Measurements from ENCODE around the gene GABRG3.
"Not testable (repeated sequence)": the region's sequence is repeated elsewhere in the genome, so short reads cannot be mapped to it uniquely, and the experiment has no call there.

The GABRG3 gene

DNA sequence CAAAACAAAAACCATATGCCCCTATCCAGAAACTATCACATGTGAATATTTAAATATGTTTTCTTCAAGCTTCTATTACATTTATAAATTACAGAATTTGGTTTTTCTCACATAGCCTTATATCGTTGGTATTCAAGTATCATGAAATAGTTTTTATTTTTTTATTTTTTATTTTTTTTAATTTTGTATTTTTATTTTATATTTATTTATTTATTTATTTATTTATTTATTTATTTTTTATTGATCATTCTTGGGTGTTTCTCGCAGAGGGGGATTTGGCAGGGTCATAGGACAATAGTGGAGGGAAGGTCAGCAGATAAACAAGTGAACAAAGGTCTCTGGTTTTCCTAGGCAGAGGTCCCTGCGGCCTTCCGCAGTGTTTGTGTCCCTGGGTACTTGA lies 32.0 kb downstream of the GABRG3 start:
- not testable (repeated sequence) for DNase-seq

DNA sequence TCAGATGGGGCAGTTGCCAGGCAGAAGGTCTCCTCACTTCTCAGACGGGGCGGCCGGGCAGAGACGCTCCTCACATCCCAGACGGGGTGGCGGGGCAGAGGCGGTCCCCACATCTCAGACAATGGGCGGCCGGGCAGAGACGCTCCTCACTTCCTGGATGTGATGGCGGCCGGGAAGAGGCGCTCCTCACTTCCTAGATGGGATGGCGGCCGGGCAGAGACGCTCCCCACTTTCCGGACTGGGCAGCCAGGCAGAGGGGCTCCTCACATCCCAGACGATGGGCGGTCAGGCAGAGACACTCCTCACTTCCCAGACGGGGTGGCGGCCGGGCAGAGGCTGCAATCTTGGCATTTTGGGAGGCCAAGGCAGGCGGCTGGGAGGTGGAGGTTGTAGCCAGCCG lies 33.2 kb downstream of the GABRG3 start:
- DNase-seq, result not testable (repeated sequence)

DNA sequence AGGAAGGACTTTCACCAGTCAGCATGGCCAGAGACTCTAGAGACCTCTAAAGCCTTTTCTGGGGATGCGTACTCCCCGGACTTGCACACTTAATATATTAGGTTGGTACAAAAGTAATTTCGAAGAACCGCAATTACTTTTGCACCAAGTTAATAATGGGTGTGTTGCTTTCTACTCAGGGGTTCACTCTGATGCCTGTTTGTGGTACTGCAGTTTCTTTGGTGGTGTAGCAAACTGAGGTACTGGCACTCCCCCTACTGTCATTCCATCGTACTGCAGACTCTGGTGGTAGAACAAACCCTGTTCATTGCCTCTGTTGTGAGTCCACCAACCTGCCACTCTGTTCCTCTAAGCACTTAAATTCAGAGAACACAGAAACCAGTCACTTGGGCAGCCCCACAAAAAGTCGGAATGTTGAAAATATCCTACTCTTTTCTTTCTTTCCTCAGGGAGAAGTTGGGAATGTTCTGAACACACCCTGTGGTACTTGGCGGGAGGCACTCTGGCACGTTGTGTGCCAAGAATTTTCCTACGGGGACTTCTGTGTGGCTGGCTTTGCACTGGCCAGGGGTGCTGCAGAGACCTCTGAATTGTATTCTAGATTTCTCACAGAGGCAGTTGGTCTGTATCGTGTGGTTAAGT lies 46.3 kb downstream of the GABRG3 start:
- peak; percentile 75 for DNase-seq

DNA sequence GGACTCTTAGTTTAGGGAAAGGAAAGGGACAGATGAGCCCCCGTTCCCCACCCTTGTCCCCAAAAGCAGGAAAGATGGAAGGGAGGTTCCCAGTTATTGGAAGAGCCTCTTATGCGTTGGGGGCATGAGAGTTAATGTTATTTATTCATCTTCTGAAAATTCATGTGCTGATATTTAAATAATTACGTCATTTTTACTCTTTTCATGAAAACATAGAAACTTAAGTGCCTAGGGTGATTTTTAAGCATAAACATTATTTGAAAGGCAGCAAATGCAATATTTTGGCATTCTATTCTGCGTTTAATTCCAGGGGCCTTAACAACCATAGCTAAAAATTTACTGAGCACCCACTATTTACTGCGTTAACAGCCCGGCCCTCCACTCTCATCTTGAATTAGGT lies 48.7 kb downstream of the GABRG3 start:
- no peak for DNase-seq

DNA sequence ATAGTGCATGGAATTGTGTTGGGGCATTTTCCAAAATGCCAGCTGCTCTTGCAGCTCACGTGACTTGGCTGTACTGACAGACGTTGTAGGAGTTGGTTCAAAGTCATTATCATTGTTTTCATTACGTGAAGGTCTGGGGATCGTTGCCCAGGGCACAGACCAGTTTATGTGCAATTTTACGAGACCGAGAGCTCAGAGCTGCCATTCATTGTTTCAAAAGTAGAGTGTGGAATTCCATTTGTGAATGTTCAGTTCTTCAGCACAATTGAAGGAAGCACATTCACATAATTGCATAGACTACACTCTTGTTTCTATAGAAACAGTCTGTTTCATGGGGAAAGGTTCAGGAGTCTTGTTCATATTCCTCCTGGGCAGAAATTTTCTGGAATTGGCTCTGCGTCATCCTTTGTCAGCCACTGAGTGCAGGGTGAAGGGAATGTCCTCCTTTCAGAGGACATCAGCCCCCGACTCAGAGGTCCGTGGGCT lies 54.5 kb downstream of the GABRG3 start:
- no peak for DNase-seq

DNA sequence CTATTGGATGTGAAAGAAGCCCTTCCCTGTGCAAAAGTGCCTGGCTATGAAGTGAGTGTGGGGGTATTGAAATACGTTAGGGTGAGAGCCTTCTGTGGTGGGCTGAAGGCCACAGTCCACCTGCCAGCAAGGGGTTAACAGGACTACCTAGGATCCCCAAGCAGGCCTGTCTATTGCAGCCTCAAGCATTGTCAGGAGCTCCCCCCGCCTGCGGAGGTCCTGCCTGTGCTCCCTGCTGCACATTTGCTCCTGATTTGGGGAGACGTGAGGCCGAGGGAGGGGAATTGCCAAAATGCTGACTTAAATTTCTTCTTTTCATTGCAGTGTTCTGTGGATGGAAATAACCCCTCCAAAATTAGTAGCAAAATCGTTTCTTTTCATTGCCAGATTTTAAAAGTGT lies 56.2 kb downstream of the GABRG3 start:
- no peak for DNase-seq

DNA sequence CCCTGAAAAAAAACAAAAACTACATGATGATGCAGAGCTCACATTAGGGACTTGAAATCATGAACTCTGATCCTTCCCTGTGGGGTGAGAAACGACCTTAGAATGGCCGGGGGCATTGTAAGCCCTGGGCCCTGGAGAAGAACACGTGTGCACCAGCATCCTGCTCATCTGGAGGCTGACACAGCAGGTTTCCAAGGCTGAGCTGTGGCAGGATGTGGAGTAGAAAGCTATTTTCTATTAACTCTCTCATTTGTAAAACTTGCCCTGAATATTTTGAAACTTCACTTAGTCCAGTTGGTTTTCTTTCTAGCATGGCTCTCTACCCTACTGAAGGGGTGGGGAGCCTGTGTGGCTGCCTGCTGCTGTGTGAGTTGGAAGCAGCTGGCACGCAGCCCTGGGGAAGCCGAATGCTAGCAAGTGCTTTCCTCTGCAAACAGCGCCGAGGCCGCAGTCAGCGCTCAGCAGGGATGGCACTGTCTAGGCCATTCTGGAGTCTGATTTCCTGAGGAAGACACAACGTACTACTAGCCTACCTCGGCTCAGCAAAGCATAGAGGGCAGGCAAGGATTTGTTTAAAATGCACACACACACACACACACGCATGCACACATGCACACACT lies 58.0 kb downstream of the GABRG3 start:
- peak; percentile 29 for DNase-seq

DNA sequence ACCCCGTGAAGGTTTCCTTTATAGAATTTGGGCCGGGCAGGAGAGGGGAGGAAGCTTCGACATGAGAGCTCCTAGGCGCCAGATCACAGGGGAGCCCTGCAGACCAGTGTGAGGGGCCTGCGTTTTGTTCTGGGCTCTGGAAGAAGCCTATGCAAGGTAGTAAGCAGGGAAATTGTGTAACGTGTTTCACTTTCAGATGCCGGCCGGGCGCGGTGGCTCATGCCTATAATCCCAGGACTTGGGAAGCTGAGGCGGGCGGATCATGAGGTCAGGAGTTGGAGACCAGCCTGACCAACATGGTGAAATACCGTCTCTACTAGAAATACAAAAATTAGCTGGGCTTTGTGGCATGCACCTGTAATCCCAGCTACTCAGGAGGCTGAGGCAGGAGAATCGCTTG lies 65.2 kb downstream of the GABRG3 start:
- no peak for DNase-seq

DNA sequence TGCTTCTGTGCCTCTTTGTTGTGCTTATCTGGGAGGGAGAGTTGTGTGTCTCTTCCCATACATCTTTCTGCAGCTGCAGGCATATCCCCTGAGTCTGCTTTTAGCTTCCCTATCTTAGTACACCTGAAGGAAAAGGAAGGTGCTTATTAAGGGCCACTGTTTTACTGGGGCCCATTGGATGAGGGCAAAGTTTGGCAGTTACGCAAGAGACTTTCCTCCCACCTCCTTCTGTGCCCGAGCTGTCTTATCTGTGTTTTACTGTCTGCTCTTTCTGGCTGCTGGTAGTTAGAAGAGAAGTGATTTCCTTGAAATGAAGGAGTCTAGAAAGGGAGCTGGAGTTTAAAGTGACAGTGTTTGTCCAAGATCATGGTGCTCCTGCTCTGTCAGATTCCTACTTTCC lies 66.5 kb downstream of the GABRG3 start:
- DNase-seq, result no peak

DNA sequence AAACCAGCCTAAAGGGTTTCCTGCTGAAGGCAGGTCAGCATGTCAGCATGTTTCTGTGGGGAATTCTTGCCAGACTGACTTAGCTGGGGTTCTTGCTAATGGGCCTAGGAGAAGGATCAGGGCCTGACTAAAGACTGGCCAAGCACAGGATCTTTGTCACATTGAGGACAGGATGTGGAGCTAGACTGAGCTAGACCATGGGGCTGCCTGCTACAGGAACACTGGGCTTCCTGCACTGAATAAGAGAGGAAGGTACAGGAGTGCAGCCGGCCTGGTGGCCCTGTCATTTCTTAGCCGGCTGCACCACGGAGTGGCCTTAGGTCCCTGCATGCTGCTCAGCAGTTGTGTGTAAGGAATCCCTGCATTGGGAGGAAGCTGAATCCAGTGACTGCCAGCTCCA lies 68.2 kb downstream of the GABRG3 start:
- DNase-seq, result no peak

DNA sequence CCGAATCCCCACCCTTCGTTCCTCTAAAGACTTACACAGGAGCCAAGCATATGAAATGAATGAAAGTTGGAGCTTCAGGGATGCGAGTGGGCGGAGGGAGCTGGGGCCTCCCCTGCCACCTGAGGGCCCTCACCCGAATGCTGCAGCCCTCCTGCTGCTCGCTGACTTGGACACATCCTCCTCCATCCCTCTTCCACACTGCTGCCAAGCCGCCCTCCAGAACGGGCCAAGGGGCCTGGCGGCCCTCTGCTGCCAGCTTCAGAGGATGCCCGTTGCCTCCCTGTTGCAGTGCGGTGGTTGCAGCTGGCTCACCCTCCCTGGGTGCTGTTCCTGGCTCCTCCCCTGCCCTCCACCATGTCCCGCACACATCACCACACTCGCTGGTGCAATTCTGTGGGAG lies 71.2 kb downstream of the GABRG3 start:
- no peak for DNase-seq

DNA sequence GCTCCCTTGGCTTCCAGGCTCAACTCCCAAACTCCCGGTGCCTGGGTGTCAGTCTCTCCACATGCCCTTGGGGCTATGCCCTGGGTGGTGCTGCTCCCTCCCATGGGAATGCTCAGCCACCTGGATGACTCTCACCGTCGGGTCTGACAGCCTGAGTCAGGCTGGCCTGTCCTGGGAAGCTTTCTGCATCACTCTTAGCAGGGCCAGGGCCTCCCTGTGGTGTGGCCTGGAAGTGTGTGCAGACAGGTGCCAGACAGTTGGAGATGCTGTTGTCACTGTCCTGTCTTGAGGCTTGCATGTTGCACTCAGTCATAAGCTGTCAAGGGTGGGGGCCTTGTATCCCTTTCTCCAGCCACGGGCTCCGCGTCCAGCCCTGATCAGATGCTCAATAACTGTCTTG lies 71.7 kb downstream of the GABRG3 start:
- DNase-seq, result no peak

DNA sequence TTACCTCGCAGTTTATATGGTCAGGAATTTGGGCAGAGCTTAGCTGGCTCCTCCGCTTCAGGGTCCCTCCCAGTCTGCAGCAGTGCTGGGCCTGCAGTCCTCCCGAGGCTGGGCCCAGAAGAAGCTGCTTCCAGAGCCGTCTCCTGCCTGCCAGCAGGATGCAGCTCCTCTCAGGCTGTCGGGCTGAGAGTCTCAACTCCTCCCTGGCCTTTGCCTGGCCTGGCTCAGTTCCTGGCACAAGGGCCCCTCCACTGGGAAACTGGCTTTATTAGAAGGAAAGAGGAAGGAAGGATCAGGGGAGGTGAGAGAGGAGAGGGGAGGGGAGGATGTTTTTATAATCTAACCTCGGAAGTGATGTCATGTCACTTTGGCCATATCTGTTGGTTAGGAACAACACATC lies 72.8 kb downstream of the GABRG3 start:
- no peak for DNase-seq

DNA sequence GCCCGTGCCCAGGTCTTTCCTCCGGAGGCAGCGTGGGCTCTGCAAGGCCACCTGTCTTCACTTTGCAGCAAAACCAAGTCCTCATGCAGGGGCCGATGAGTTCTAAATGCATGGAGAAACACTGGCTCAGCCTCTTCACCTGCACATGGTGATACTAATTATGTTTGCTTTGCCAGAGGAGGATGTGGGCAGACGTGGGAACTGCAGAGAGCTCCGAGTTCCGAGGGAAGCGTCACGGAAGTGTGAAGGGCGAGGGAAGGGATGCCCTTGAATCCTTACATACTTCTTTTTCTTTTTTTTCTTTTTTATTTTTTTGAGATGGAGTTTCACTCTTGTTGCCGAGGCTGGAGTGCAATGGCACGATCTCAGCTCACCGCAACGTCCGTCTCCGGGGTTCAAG lies 74.8 kb downstream of the GABRG3 start:
- no peak for DNase-seq

DNA sequence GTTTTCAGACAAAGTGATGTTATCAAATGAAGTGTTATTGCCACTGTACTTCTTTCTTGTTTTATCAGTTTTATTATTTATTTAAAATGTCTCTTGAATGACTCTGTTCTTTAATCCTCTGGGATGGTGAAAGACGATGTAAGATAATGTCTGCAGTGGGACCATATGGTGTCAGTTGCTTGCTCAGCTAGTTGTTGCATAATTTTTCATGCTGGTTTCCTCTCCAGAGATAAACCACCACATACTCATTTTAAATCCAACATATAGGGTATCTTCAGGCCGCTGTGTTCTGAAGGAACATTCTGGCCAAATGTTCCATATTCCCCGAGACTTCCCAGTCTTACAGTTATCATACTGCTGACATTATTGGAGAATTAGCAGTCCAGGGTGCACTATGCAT lies 75.9 kb downstream of the GABRG3 start:
- no peak for DNase-seq

DNA sequence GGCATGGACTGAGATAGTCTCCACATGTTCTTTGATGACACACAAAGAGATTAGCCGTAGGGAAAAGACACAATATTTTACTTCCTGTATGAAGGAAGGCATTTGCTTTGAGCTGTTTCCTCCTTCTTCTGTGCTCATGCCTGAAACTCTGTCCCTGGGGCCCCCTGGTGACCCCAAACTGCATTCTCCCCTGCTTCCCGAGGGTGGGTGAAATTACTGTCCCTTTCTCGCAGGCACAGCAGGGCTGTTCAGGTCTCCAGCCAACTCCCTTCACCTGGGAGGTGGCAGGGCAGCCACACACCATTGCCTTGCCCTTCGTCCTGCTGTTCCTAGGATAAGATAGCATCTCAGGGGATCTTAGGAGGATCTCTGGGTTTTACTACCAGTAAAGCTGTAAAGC lies 79.2 kb downstream of the GABRG3 start:
- DNase-seq, result no peak

DNA sequence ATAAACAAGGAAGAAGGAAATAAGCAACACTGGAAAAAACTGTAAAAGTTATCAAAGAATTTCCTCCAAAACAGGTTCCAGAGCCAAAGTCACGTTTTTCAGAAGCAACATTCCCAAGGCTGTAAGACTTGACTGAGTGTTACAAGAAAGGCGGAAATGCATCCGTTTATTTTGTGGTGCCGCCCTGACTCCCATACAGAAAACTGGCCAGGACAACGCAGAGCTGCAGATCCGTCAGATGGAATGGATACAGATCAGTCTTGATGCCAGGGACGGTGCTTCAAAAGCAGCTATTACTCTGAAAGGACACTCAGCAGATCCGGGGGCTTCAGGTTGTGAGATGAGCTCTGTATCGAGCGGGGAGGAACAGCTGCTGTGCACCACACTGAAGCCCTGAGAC lies 83.4 kb downstream of the GABRG3 start:
- no peak for DNase-seq

DNA sequence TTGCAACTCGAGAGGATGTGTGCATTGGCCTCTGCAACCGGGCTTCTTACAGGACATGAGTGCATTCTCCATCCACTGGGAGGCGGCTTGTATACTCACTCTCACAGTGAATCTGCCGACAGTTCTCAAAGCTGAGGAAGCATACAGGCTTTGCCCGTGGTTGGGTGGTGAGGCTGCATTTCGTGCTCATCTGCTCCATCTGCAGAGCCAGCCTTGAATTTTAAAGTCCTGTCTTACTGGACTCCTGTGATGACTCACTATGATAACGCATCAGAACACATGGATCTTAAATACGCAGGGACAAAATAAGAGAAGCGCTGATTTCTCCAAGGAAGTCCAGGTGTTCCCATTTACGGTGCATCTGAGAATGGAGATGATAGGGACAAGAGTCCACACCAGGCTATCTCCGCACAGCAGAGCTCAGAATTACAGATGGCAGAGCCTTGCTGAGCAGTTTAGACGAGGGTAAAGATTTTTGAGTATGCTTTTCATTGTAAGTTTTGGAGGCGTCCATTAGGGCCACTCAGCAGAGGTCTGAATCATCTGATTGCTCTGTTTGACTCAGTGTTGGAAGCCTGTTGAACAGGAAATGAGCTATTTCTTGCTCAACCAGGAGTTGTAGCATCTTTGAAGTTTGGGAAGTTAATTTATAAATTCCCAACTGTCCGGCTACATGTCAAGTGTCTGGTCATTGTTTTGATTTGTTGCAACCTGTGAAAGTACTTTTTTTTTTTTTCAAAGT lies 87.1 kb downstream of the GABRG3 start:
- no peak for DNase-seq

DNA sequence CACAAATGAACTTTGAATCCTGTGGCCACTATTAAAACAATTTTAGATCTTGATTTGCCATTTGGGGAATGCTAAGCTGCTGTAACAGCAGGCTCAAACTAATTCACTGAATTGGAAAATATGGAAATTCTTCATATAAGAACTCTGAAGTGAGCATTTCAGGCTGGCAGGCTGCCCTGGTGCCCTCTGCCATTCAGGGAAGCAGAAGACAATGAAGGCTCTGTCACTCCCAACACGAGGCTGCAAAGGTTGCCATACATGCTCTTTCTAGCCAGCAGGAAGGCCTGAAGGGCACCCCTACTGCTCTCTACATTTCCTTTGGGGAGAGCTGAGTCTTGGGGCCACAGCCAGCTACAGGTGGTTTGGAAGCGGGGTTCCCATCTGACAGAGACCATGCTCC lies 88.0 kb downstream of the GABRG3 start:
- no peak for DNase-seq

DNA sequence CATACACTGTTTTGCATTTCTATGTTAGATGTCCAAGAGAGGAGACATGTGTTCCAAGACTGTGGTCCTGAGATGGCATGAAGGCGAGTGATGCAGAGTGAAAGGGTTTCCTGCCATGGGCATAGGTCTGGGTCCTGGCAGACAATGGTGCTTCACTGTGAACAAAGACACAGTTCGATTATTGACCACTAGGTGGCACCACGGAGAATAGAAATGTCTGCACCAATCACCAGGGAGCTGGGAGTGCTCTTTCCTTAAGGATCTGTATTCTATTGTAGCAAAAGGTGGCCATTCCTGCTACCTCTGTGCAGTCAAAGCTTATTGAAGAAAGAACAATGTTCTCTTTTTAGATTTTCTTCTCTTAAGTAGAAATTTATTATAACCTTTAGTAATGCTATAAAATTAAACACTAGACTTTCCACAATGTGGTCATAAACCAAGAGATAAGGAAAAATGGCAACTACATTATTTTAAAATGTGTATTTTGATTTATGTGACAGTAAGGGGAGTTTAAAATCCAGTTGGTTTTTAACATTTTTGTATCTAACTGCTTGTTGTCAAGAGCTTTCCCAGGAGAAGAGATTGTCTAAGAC lies 88.7 kb downstream of the GABRG3 start:
- DNase-seq, result peak; percentile 47

DNA sequence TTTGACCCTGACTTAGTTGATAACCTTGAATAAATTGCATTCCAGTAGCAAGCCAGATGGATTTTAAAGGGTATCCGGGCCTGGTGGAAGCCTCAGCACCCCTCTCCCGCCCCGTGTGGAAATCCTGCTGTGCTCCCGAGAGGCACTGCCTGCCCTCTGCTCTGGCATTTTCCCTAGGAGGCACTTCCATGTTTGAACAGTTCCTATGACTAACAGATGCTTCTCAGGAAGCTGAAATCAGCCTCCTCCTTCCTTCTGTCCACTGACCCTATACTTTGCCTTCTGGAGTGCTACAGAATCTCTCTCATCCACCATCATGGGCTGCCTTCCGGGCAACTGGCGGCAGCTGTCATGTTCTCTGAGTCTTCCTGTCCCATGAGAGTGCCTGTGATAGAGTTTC lies 90.8 kb downstream of the GABRG3 start:
- no peak for DNase-seq

DNA sequence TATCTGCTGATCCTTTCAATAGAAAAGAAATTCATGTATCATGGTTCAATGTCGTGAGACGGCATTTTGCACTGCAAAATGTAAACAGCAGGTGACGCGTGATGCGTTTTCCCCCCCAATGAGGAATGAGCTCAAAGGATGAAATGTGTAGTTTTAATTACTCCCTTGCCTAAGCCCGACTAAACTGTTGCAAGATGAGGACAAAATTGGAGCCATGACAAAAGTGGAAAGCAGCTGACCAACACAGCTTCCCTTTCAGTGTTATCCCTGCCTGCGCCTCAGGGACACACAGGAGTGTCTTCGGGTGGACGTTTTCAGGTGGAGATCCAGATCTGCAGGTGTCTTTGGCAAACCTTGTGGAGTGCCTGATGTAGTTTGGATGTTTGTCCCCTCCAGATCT lies 92.0 kb downstream of the GABRG3 start:
- DNase-seq, result peak; percentile 47

DNA sequence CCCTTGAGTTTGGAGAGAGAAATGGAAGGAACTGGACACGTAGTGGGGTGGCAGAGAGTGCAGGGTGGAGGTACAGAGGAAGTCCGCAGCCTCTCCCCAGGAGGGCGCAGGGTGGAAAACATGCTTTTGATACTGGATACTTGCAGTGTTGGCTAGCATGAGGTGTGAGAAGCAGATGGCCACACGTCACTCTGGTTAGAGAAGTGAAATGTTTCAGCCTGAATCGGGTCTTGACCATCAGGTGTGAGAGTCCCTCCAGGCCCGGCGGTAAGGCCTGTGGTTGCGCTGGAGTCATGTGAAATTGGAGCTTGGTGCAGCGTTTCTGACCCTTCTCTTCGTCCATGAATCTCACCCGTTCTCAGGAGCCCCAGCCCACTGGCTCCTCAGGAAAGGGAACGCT lies 93.1 kb downstream of the GABRG3 start:
- no peak for DNase-seq

DNA sequence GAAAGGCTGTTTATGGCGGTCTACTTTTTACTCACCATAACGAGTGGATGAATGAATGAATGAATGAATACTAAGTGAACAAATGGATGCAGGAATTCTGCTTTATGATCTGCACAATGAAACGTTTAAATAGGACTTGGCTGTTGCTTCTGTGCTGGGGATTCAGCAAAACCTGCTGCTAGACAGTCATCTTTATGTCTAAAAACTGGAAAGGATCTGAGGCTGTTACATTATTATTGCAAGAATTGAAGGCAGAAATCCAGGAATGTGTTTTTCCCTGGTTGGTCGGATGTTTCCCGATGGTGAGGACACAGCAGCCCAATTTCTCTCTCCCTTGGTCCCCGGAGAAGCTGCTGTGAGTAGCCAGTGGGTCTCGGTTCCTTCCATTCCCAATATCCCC lies 94.2 kb downstream of the GABRG3 start:
- no peak for DNase-seq
